PC-9 (cell line): ENCODE measurements around the gene SCCPDH. TPM values are rescaled to one million over a fixed set of nuclear protein-coding genes. Genes with fewer than 3 reads are reported as not detected.

Experiments
- BruUV-seq: library from RNA; stranded (reverse); fragments of 400-500 nt; replicated peaks from 2 replicates; lab custom pipeline; 2021; lab: Mats Ljungman, UMichigan
- CTCF ChIA-PET: fragments of 300-600 bp; sonication (Branson Sonifier 250); formaldehyde crosslinking; loops from one replicate; lab custom pipeline; 2022; ENCODE audit warnings: antibody characterized with exemption; lab: Charles Lee
- POLR2A ChIA-PET: fragments of 300-600 bp; sonication (Branson Sonifier 250); formaldehyde crosslinking; loops from one replicate; lab custom pipeline; 2022; ENCODE audit warnings: antibody characterized with exemption; ENCODE audit not compliant: unreplicated experiment; lab: Charles Lee
- DNase-seq, 2 experiments: peaks; one replicate each; pipeline versions ENCODE4 v3.0.0 to v3.0.0-alpha.2; 2015 to 2022; ENCODE audit warnings: mixed read lengths in 1 of 2
- H2AFZ ChIP-seq: fragments of 200-600 bp; sonication (generic); 2 replicates; pipeline ENCODE4 v1.8.1; 2017; ENCODE audit warnings: antibody characterized with exemption
- H3F3A ChIP-seq: fragments of 200-600 bp; sonication (generic); 2 replicates; pipeline ENCODE4 v1.8.1; 2017; ENCODE audit warnings: antibody characterized with exemption, mild to moderate bottlenecking, low read depth; ENCODE audit not compliant: insufficient read depth
- H3K27ac ChIP-seq: fragments of 200-600 bp; sonication (generic); 2 replicates; pipeline ENCODE4 v1.6.1; 2016; ENCODE audit warnings: mixed run types
- H3K27me3 ChIP-seq: fragments of 200-600 bp; sonication (generic); 2 replicates; pipeline ENCODE4 v1.6.1; 2016; ENCODE audit warnings: low read depth, mixed run types; ENCODE audit not compliant: insufficient read depth
- H3K36me3 ChIP-seq: fragments of 200-600 bp; sonication (generic); 2 replicates; pipeline ENCODE4 v1.6.1; 2016; ENCODE audit warnings: low read depth, mixed run types
- H3K4me1 ChIP-seq: fragments of 200-600 bp; sonication (generic); replicated peaks from 2 replicates; pipeline ENCODE4 v1.6.1; 2016; ENCODE audit warnings: mixed run types; ENCODE audit not compliant: insufficient read depth
- H3K4me2 ChIP-seq: fragments of 200-600 bp; sonication (generic); 2 replicates; pipeline ENCODE4 v1.6.1; 2017; ENCODE audit warnings: mixed run types
- H3K4me3 ChIP-seq: fragments of 200-600 bp; sonication (generic); 2 replicates; pipeline ENCODE4 v1.6.1; 2016; ENCODE audit warnings: mixed run types
- H3K79me2 ChIP-seq: fragments of 200-600 bp; sonication (generic); 2 replicates; pipeline ENCODE4 v1.6.1; 2017; ENCODE audit warnings: low read depth, mixed run types
- H3K9me2 ChIP-seq: fragments of 200-600 bp; sonication (generic); 2 replicates; pipeline ENCODE4 v1.8.1; 2017; ENCODE audit warnings: mild to moderate bottlenecking; ENCODE audit not compliant: insufficient read depth
- H3K9me3 ChIP-seq: fragments of 200-600 bp; sonication (generic); 2 replicates; pipeline ENCODE4 v1.8.1; 2016; ENCODE audit warnings: low read depth; ENCODE audit not compliant: insufficient read depth
- H4K20me1 ChIP-seq: fragments of 200-600 bp; sonication (generic); 2 replicates; pipeline ENCODE4 v1.8.1; 2017; ENCODE audit not compliant: insufficient read depth
- CTCF ChIP-seq: fragments of 200-600 bp; sonication (generic); conservative IDR thresholded peaks from 2 replicates; pipeline ENCODE4 v1.6.1; 2017; ENCODE audit warnings: mixed run types, antibody characterized with exemption, mild to moderate bottlenecking, moderate library complexity
- EZH2 ChIP-seq: fragments of 200-600 bp; sonication (generic); IDR thresholded peaks from 2 replicates; pipeline ENCODE4 v1.8.0; 2017; ENCODE audit warnings: antibody characterized with exemption, low read depth
- intact Hi-C: fragments of 100-400 bp; cut with micrococcal nuclease; formaldehyde crosslinking; loops from one replicate; pipeline ENCODE4 v1.10.0; 2022; ENCODE audit not compliant: unreplicated experiment
- total RNA-seq: library from RNA; stranded (reverse); gene quantifications from 2 replicates; pipeline ENCODE4 v1.2.3, GENCODE V29; 2021

Gene SCCPDH
- total RNA-seq, 1 experiment from 2014 or later: 17.2 TPM

- H3K36me3 ChIP-seq: no peaks in the 10 kb centered on the region
- no peaks in the 10 kb centered on the region for H3K9me2 ChIP-seq
- ChIA-PET CTCF (no interaction called here), POLR2A (interaction anchor here (0.6 kb wide), 1 partner anchor 227 kb away, joined by 4 read pairs; no protein-coding TSS in a partner anchor)
- no peak overlapping the region for H3K4me3 ChIP-seq
- no peak for DNase-seq
- H3K4me1 ChIP-seq: 0 out of 2 replicates have a peak, but pooled peaks cover 4% of the 10 kb centered on the region
- H3K9me3 ChIP-seq: no peaks in the 10 kb centered on the region
- no TSS peak for BruUV-seq
- H3K27me3 ChIP-seq: no peaks in the 10 kb centered on the region
- no peak overlapping the region for H3K4me2 ChIP-seq
- no peak overlapping the region for H2AFZ ChIP-seq
- intact Hi-C loops: no loop called here
- H3K27ac ChIP-seq: no peak overlapping the region
- TF ChIP-seq CTCF: no peak
- no peak for TF ChIP-seq EZH2
- no peaks in the 10 kb centered on the region for H3F3A ChIP-seq
- H3K79me2 ChIP-seq: no peaks in the 10 kb centered on the region
- H4K20me1 ChIP-seq: no peaks in the 10 kb centered on the region
Observed at GRCh38 chr1:246722720-246723119, 1.5 kb upstream of the SCCPDH start.

GRCh38 chr1:246724731-246725095 is 504 bp downstream of the SCCPDH start:
- Histone ChIP-seq H3K9me2 (no peaks in the 10 kb centered on the region), H3K27me3 (no peaks in the 10 kb centered on the region), H3K4me3 (peak overlapping the region; percentile 79), H3K4me2 (peak overlapping the region; percentile 88), H4K20me1 (no peaks in the 10 kb centered on the region), H3F3A (no peaks in the 10 kb centered on the region), H3K27ac (no peak overlapping the region), H3K36me3 (no peaks in the 10 kb centered on the region), H2AFZ (peak overlapping the region; percentile 88), H3K9me3 (no peaks in the 10 kb centered on the region), H3K79me2 (no peaks in the 10 kb centered on the region), H3K4me1 (0 out of 2 replicates have a peak, but pooled peaks cover 4% of the 10 kb centered on the region)
- POLR2A ChIA-PET: interaction anchor here (0.6 to 0.7 kb wide), 2 partner anchors 1117 to 1997 kb away, joined by 3 to 4 read pairs; no protein-coding TSS in a partner anchor
- intact Hi-C loops: loop anchor here (2.0 kb wide), 1 partner anchor 26 kb away; no protein-coding TSS in a partner anchor
- CTCF ChIA-PET: interaction anchor here (0.5 to 1.1 kb wide), 2 partner anchors 36 to 227 kb away, joined by 3 read pairs; no protein-coding TSS in a partner anchor
- no peak for TF ChIP-seq EZH2
- TF ChIP-seq CTCF: no peak
- peak in 1 of 2 experiments; percentile 21 for DNase-seq
- BruUV-seq: TSS peak; percentile 24

- BruUV-seq: no TSS peak
- TF ChIP-seq CTCF (no peak), EZH2 (no peak)
- ChIA-PET POLR2A (no interaction called here), CTCF (interaction anchor here (1.1 kb wide), 1 partner anchor 36 kb away, joined by 3 read pairs; no protein-coding TSS in a partner anchor)
- no peaks in the 10 kb centered on the region for H3K9me2 ChIP-seq
- H3K36me3 ChIP-seq: no peaks in the 10 kb centered on the region
- no peak for DNase-seq
- 0 out of 2 replicates have a peak, but pooled peaks cover 4% of the 10 kb centered on the region for H3K4me1 ChIP-seq
- peak overlapping the region; percentile 79; the same call in 1 of the 2 replicates for H3K4me3 ChIP-seq
- H4K20me1 ChIP-seq: no peaks in the 10 kb centered on the region
- H3K4me2 ChIP-seq: peak overlapping the region; percentile 88
- intact Hi-C loops: loop anchor here (2.0 kb wide), 1 partner anchor 26 kb away; no protein-coding TSS in a partner anchor
- H3K27me3 ChIP-seq: no peaks in the 10 kb centered on the region
- H3K9me3 ChIP-seq: no peaks in the 10 kb centered on the region
- no peaks in the 10 kb centered on the region for H3K79me2 ChIP-seq
- H2AFZ ChIP-seq: peak overlapping the region; percentile 88; the same call in 1 of the 2 replicates
- no peaks in the 10 kb centered on the region for H3F3A ChIP-seq
- H3K27ac ChIP-seq: no peak overlapping the region
Observed at GRCh38 chr1:246725191-246725590, 982 bp downstream of the SCCPDH start.
